ENCODE measurements around the gene ATP2B1. TPM values are rescaled to one million over a fixed set of nuclear protein-coding genes. Genes with fewer than 3 reads are reported as not detected.

ATP2B1 gene
- total RNA-seq, 2 donors from 2014 or later: 46.9 to 59.8 TPM

- Histone ChIP-seq H3K4me3 (no peak overlapping the region), H3K27ac (no peak overlapping the region), H3K9me3 (no peaks in the 10 kb centered on the region), H3K27me3 (no peaks in the 10 kb centered on the region), H3K4me1 (no peaks in the 10 kb centered on the region), H3K36me3 (no peaks in the 10 kb centered on the region), H3K9ac (ENCODE audit: low read depth in 2 of 2, low read length in 2 of 2) (no peak overlapping the region)
- TF ChIP-seq CTCF (IDR thresholded peaks at IDR 0.05): no peak
- intact Hi-C loops (cut with DNase I): no loop called here
- DNase-seq: no peak
Measured at GRCh38 chr12:89657739-89658138, 50.9 kb downstream of the ATP2B1 start.

GRCh38 chr12:89657066-89657465 is 51.6 kb downstream of the ATP2B1 start:
- Histone ChIP-seq H3K27ac (no peak overlapping the region), H3K4me3 (no peak overlapping the region), H3K27me3 (no peaks in the 10 kb centered on the region), H3K4me1 (no peaks in the 10 kb centered on the region), H3K9ac (ENCODE audit: low read depth in 2 of 2, low read length in 2 of 2) (no peak overlapping the region), H3K9me3 (no peaks in the 10 kb centered on the region), H3K36me3 (no peaks in the 10 kb centered on the region)
- intact Hi-C loops (cut with DNase I): no loop called here
- no peak for DNase-seq
- TF ChIP-seq CTCF (IDR thresholded peaks at IDR 0.05): no peak

GRCh38 chr12:89655841-89656240 is 52.8 kb downstream of the ATP2B1 start:
- no peak for TF ChIP-seq CTCF (IDR thresholded peaks at IDR 0.05)
- Histone ChIP-seq H3K9ac (ENCODE audit: low read depth in 2 of 2, low read length in 2 of 2) (no peak overlapping the region), H3K4me1 (no peaks in the 10 kb centered on the region), H3K27me3 (no peaks in the 10 kb centered on the region), H3K9me3 (no peaks in the 10 kb centered on the region), H3K36me3 (no peaks in the 10 kb centered on the region), H3K27ac (no peak overlapping the region), H3K4me3 (no peak overlapping the region)
- intact Hi-C loops (cut with DNase I): no loop called here
- no peak for DNase-seq

- Histone ChIP-seq H3K27ac (no peak overlapping the region), H3K27me3 (no peaks in the 10 kb centered on the region), H3K4me1 (no peaks in the 10 kb centered on the region), H3K9me3 (no peaks in the 10 kb centered on the region), H3K36me3 (no peaks in the 10 kb centered on the region), H3K9ac (ENCODE audit: low read depth in 2 of 2, low read length in 2 of 2) (no peak overlapping the region), H3K4me3 (no peak overlapping the region)
- TF ChIP-seq CTCF (IDR thresholded peaks at IDR 0.05): no peak
- no peak for DNase-seq
- intact Hi-C loops (cut with DNase I): no loop called here
Measured at GRCh38 chr12:89651192-89651591, 57.4 kb downstream of the ATP2B1 start.

GRCh38 chr12:89650239-89650638 is 58.4 kb downstream of the ATP2B1 start:
- intact Hi-C loops (cut with DNase I): no loop called here
- no peak for TF ChIP-seq CTCF (IDR thresholded peaks at IDR 0.05)
- H3K9ac ChIP-seq (ENCODE audit: low read depth in 2 of 2, low read length in 2 of 2): no peak overlapping the region
- DNase-seq: no peak
- H3K4me1 ChIP-seq: no peaks in the 10 kb centered on the region
- H3K9me3 ChIP-seq: no peaks in the 10 kb centered on the region
- no peaks in the 10 kb centered on the region for H3K27me3 ChIP-seq
- H3K27ac ChIP-seq: no peak overlapping the region
- no peaks in the 10 kb centered on the region for H3K36me3 ChIP-seq
- H3K4me3 ChIP-seq: no peak overlapping the region

GRCh38 chr12:89649820-89650219 is 58.8 kb downstream of the ATP2B1 start:
- no peak for DNase-seq
- H3K27ac ChIP-seq: no peak overlapping the region
- intact Hi-C loops (cut with DNase I): no loop called here
- no peaks in the 10 kb centered on the region for H3K27me3 ChIP-seq
- H3K4me1 ChIP-seq: no peaks in the 10 kb centered on the region
- H3K36me3 ChIP-seq: no peaks in the 10 kb centered on the region
- H3K4me3 ChIP-seq: no peak overlapping the region
- no peaks in the 10 kb centered on the region for H3K9me3 ChIP-seq
- no peak overlapping the region for H3K9ac ChIP-seq (ENCODE audit: low read depth in 2 of 2, low read length in 2 of 2)
- no peak for TF ChIP-seq CTCF (IDR thresholded peaks at IDR 0.05)

All from colonic mucosa (tissue), 4 donors.